WTC11 (cell line): ENCODE results near the gene MAPKAPK3.

ENCODE experiments used
- CTCF ChIP-seq: fragments of 200-600 bp; IDR thresholded peaks from 2 replicates; pipeline ENCODE4 v1.8.0; 2022; ENCODE audit warnings: antibody characterized with exemption
- ESRRA ChIP-seq: sonication (generic); formaldehyde crosslinking; IDR thresholded peaks from 2 replicates; pipeline ENCODE4 v1.8.1; 2022; ENCODE audit warnings: mild to moderate bottlenecking, missing genetic modification reagents, borderline replicate concordance
- MLX ChIP-seq: sonication (generic); formaldehyde crosslinking; IDR thresholded peaks from 2 replicates; pipeline ENCODE4 v1.8.1; 2023; ENCODE audit warnings: mild to moderate bottlenecking, missing genetic modification reagents, moderate library complexity
- SP1 ChIP-seq: sonication (generic); formaldehyde crosslinking; conservative IDR thresholded peaks from 2 replicates; pipeline ENCODE4 v1.8.1; 2022; ENCODE audit warnings: missing genetic modification reagents
- USF1 ChIP-seq: sonication (generic); formaldehyde crosslinking; IDR thresholded peaks from 2 replicates; pipeline ENCODE4 v1.8.0; 2022; ENCODE audit warnings: mild to moderate bottlenecking, missing genetic modification reagents
- USF2 ChIP-seq: sonication (generic); formaldehyde crosslinking; IDR thresholded peaks from 2 replicates; pipeline ENCODE4 v1.8.1; 2023; ENCODE audit warnings: mild to moderate bottlenecking, missing genetic modification reagents, moderate library complexity
- ZNF423 ChIP-seq: fragments of 250-450 bp; sonication (Bioruptor Pico); IDR thresholded peaks from 2 replicates; pipeline ENCODE4 v2.1.2; 2022; ENCODE audit warnings: mild to moderate bottlenecking, moderate library complexity
- ZSCAN18 ChIP-seq: fragments of 250-450 bp; sonication (Bioruptor Pico); IDR thresholded peaks from 2 replicates; pipeline ENCODE4 v2.1.2; 2022; ENCODE audit warnings: mild to moderate bottlenecking, moderate library complexity

- TF ChIP-seq CTCF = no peak
- TF ChIP-seq ZSCAN18 (CRISPR knock-in tag) = no peak
- TF ChIP-seq ZNF423 (CRISPR knock-in tag) = no peak
- no peak for TF ChIP-seq USF2
- TF ChIP-seq MLX (CRISPR knock-in tag) = no peak
- no peak for TF ChIP-seq SP1
- no peak for TF ChIP-seq USF1
- no peak for TF ChIP-seq ESRRA (CRISPR knock-in tag)
Observed at GRCh38 chr3:50594253-50594785, 22.6 kb upstream of the MAPKAPK3 start.
